Measurements from ENCODE around the gene ERC1. TPM values are rescaled to one million over a fixed set of nuclear protein-coding genes. Genes with fewer than 3 reads are reported as not detected.
"Not testable (repeated sequence)": the region's sequence is repeated elsewhere in the genome, so short reads cannot be mapped to it uniquely, and the experiment has no call there.

ERC1 gene
- total and polyA plus RNA-seq, 5 experiments from 2014 or later = 14.0 to 51.9 (median 22.5) TPM

DNA sequence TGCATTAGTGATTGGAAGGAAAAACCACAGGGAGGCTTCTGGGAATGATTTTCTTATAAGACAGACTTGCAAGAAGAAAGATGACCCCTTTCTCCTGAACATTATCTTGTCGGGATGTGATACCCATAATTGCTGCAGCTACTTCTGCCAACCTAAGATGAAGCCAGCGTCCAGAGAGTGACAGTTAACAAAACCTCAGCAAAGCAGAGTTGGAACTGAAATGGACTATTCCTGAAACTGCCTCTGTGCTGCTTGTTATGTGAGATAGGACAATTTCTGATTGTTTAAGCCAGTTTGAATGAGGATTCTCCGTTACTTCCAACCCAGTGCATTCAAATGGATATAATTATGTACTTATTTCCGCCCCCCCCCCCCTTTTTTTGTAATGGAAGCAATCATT lies 204.5 kb downstream of the ERC1 start:
- H3K27me3 Mint-ChIP-seq = no peaks in the 10 kb centered on the region
- H3K27ac Mint-ChIP-seq = no peak overlapping the region
- no peak for DNase-seq
- no peak for ATAC-seq
- H3K4me1 Mint-ChIP-seq = no peaks in the 10 kb centered on the region
- H3K4me3 Mint-ChIP-seq = no peak overlapping the region
- POLR2A ChIA-PET = no interaction called here
- peaks cover 0 to 10% (median 0%) of the 10 kb centered on the region in 9 donors for H3K9me3 Mint-ChIP-seq
- H3K36me3 Mint-ChIP-seq = peaks cover 9 to 71% (median 44%) of the 10 kb centered on the region in 3 donors

DNA sequence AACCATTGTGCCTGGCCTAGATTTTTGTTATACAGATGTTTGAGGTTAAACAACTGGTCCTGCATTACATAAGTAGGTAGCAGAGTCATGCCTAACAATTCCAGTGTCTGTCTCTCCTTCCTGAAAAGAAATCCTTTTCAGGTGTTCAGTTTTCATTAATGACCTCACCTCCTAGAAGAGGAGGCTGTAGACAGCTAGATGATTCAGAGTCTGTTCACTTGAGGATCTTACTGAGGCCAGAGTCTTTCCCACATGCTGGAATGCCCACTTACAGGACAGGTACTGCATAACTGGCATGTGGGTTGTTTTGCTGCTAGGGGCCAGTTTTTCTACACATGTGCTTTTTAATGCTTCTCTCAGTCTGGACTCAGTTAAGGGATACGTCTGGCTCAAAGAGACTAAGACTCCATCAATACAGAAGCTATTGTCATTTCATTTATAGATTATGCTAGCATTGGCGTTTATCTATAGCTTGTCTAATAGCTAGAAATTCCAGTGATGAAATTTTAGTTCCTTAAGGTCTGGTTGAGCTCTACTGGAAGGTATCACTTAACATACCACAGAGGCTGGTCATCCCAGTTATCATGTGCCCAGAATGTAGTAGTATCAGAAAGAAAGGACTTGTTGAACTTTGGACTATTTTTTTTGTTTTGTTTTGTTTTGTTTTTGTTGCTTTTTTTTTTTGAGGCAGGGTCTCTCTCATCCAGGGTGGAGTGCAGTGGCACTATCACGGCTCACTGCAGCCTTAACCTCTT lies 206.4 kb downstream of the ERC1 start:
- POLR2A ChIA-PET = no interaction called here
- Mint-ChIP-seq H3K4me3 (no peak overlapping the region), H3K27me3 (no peaks in the 10 kb centered on the region), H3K4me1 (peaks cover 0 to 8% (median 7%) of the 10 kb centered on the region in 4 donors), H3K27ac (no peak overlapping the region), H3K36me3 (peaks cover 9 to 54% (median 33%) of the 10 kb centered on the region in 3 donors), H3K9me3 (peaks cover 0 to 10% (median 0%) of the 10 kb centered on the region in 9 donors)
- DNase-seq (no peak), ATAC-seq (no peak)

DNA sequence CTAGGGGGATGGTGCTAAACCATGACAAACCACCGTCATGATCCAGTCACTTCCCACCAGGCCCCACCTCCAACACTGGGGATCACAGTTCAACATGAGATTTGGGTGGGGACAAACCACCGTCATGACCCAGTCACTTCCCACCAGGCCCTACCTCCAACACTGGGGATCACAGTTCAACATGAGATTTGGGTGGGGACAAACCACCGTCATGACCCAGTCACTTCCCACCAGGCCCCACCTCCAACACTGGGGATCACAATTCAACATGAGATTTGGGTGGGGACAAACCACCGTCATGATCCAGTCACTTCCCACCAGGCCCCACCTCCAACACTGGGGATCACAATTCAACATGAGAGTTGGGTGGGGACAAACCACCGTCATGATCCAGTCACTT lies 207.8 kb downstream of the ERC1 start:
- POLR2A ChIA-PET, DNase-seq, ATAC-seq, H3K4me3 Mint-ChIP-seq, H3K4me1 Mint-ChIP-seq, H3K27me3 Mint-ChIP-seq: not testable (repeated sequence)
- peak overlapping the region in 1 of 10 donors; percentile 21 for H3K27ac Mint-ChIP-seq
- H3K9me3 Mint-ChIP-seq = peaks cover 0 to 10% (median 0%) of the 10 kb centered on the region in 9 donors
- H3K36me3 Mint-ChIP-seq = peaks cover 9 to 46% (median 33%) of the 10 kb centered on the region in 3 donors

- Mint-ChIP-seq H3K36me3 (peaks cover 9 to 42% (median 32%) of the 10 kb centered on the region in 3 donors), H3K27me3 (no peaks in the 10 kb centered on the region), H3K4me1 (peaks cover 0 to 8% (median 7%) of the 10 kb centered on the region in 4 donors), H3K4me3 (no peak overlapping the region), H3K9me3 (peaks cover 0 to 10% (median 0%) of the 10 kb centered on the region in 9 donors), H3K27ac (no peak overlapping the region)
- DNase-seq (no peak), ATAC-seq (no peak)
- POLR2A ChIA-PET = interaction anchor here (0.7 kb wide), 1 partner anchor 69 kb away, joined by 4 read pairs; no protein-coding TSS in a partner anchor
These were observed 208.7 kb downstream of the ERC1 start for GRCh38 chr12:1199700-1200099.

DNA sequence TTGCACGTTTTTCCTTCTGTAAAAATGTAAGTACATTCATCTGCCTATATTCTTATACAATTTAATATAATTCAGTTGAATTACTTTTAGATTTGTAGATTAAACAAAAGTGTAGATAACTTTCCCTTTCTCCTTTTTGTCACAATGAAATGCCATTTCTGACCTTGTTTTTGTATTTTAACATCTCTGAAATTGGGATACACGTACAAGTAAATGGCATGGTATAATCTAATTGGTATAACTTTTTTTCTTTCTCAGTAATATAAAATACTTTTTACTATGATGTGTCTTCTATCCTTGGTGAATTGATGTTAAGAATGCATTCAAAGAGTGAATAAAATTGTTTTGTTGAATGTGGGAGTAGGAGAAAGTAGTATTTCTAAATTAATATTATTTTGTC lies 210.0 kb downstream of the ERC1 start:
- Mint-ChIP-seq H3K36me3 (peaks cover 9 to 31% (median 20%) of the 10 kb centered on the region in 3 donors), H3K9me3 (peaks cover 0 to 10% (median 0%) of the 10 kb centered on the region in 9 donors), H3K27me3 (no peaks in the 10 kb centered on the region), H3K4me3 (no peak overlapping the region), H3K27ac (no peak overlapping the region), H3K4me1 (peaks cover 0 to 14% (median 7%) of the 10 kb centered on the region in 4 donors)
- no peak for DNase-seq
- POLR2A ChIA-PET = no interaction called here
- no peak for ATAC-seq

- Mint-ChIP-seq H3K4me1 (peaks cover 0 to 19% (median 7%) of the 10 kb centered on the region in 4 donors), H3K36me3 (peaks cover 5 to 23% (median 18%) of the 10 kb centered on the region in 3 donors), H3K27me3 (no peaks in the 10 kb centered on the region), H3K27ac (peak overlapping the region in 8 of 10 donors; percentile 4 to 66 (median 44)), H3K4me3 (no peak overlapping the region), H3K9me3 (peaks cover 0 to 10% (median 0%) of the 10 kb centered on the region in 9 donors)
- DNase-seq (no peak), ATAC-seq (no peak)
- POLR2A ChIA-PET = no interaction called here
These were observed 210.9 kb downstream of the ERC1 start for GRCh38 chr12:1201886-1202285.

DNA sequence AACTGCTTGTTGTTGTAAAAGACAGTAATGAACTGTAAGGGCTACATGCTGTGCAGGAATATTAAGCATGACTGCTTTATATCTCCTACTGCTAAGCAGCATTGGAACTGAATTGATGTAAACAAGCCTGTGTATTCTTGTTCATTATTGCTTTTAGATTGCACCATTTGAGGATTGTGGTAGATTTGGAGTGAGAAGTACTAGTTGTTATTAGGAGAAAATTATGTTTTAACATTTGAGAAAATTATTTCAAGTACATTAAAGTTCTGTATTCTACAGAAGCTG lies 212.7 kb downstream of the ERC1 start:
- no peaks in the 10 kb centered on the region for H3K27me3 Mint-ChIP-seq
- H3K36me3 Mint-ChIP-seq = peaks cover 0 to 15% (median 3%) of the 10 kb centered on the region in 3 donors
- no peak overlapping the region for H3K4me3 Mint-ChIP-seq
- POLR2A ChIA-PET = no interaction called here
- H3K27ac Mint-ChIP-seq = no peak overlapping the region
- peaks cover 0 to 2% (median 0%) of the 10 kb centered on the region in 9 donors for H3K9me3 Mint-ChIP-seq
- DNase-seq = no peak
- no peak for ATAC-seq
- peaks cover 0 to 22% (median 7%) of the 10 kb centered on the region in 4 donors for H3K4me1 Mint-ChIP-seq

- ATAC-seq = peak; percentile 93 to 95
- H3K4me3 Mint-ChIP-seq = no peak overlapping the region
- POLR2A ChIA-PET = interaction anchor here (1.1 kb wide), 1 partner anchor 86 kb away, joined by 3 read pairs; no protein-coding TSS in a partner anchor
These were observed 213.6 kb downstream of the ERC1 start for GRCh38 chr12:1204581-1205121.

GRCh38 chr12:1205512-1206060 lies 214.6 kb downstream of the ERC1 start:
- Mint-ChIP-seq H3K4me1 (peaks cover 0 to 22% (median 7%) of the 10 kb centered on the region in 4 donors), H3K27me3 (no peaks in the 10 kb centered on the region), H3K9me3 (no peaks in the 10 kb centered on the region), H3K27ac (peak overlapping the region in 3 of 10 donors; percentile 36 to 56 (median 39)), H3K36me3 (peaks cover 0 to 24% (median 2%) of the 10 kb centered on the region in 3 donors), H3K4me3 (peak overlapping the region in 3 of 10 donors; percentile 39 to 55 (median 46))
- POLR2A ChIA-PET = no interaction called here
- no peak for DNase-seq
- no peak for ATAC-seq

More at GRCh38 chr12:1204581-1205121, 213.6 kb downstream of the ERC1 start:
- H3K27me3 Mint-ChIP-seq = no peaks in the 10 kb centered on the region
- H3K4me1 Mint-ChIP-seq = peaks cover 0 to 22% (median 7%) of the 10 kb centered on the region in 4 donors
- peaks cover 0 to 2% (median 0%) of the 10 kb centered on the region in 9 donors for H3K9me3 Mint-ChIP-seq
- H3K27ac Mint-ChIP-seq = no peak overlapping the region
- H3K36me3 Mint-ChIP-seq = peaks cover 0 to 19% (median 2%) of the 10 kb centered on the region in 3 donors
- peak in 4 of 10 donors; percentile 10 to 61 (median 53) for DNase-seq

DNA sequence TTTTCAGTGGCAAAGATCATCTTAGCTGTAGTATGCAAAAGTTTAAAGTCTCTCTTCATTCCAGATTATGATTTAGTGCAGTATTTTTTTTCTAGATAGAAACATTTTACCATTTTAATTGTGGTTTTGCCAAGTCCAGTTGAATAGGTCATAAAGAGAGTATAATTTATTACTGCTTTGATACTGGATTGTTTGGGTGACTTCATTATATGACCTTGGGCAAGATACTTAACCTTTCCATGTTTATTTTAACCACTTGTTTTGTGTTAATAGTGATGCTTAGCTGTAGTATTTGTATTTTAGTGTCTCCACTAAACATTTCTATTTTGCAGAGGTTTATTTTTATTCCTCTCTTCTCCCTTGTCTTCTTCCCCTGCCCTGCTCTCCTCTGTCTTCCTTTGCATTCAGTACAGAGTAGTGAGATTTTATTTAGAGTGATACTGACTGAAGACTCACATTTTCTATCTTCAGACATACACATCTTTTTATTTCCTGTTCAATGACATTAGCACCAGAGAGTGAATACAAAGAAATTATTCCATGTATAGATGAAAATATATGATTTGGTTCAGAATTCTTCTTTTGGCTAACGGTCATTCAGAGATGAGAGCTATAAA lies 215.2 kb downstream of the ERC1 start:
- Mint-ChIP-seq H3K27me3 (no peaks in the 10 kb centered on the region), H3K4me1 (peaks cover 0 to 22% (median 7%) of the 10 kb centered on the region in 4 donors), H3K9me3 (no peaks in the 10 kb centered on the region), H3K27ac (peak overlapping the region in 3 of 10 donors; percentile 44 to 70 (median 61)), H3K4me3 (peak overlapping the region in 1 of 10 donors; percentile 0), H3K36me3 (peaks cover 0 to 24% (median 2%) of the 10 kb centered on the region in 3 donors)
- ATAC-seq = no peak
- POLR2A ChIA-PET = no interaction called here
- DNase-seq = no peak

- Mint-ChIP-seq H3K27me3 (no peaks in the 10 kb centered on the region), H3K4me3 (no peak overlapping the region), H3K4me1 (peaks cover 0 to 15% (median under 1%) of the 10 kb centered on the region in 4 donors), H3K9me3 (no peaks in the 10 kb centered on the region), H3K27ac (no peak overlapping the region), H3K36me3 (peaks cover 0 to 27% (median 2%) of the 10 kb centered on the region in 3 donors)
- POLR2A ChIA-PET = no interaction called here
- DNase-seq = no peak
- no peak for ATAC-seq
These were observed 216.3 kb downstream of the ERC1 start for GRCh38 chr12:1207276-1207675.

DNA sequence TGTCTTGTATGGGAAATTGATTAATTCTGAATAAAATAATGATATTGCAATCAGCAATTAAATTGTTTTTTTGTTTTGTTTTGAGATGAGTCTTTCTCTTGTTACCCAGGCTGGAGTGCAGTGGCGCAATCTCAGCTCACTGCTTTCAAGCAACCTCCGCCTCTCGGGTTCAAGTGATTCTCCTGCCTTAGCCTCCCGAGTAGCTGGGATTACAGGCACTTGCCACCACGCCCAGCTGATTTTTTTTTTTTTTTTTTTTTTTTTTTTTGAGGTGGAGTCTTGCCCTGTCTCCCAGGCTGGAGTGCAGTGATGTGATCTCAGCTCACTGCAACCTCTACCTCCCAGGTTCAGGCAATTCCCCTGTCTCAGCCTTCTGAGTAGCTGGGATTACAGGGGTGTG lies 217.7 kb downstream of the ERC1 start:
- not testable (repeated sequence) for H3K9me3 Mint-ChIP-seq, ATAC-seq, H3K27ac Mint-ChIP-seq, H3K27me3 Mint-ChIP-seq, DNase-seq, H3K4me3 Mint-ChIP-seq
- POLR2A ChIA-PET = interaction anchor here (0.6 kb wide), 1 partner anchor 40 kb away, joined by 5 read pairs; no protein-coding TSS in a partner anchor
- H3K4me1 Mint-ChIP-seq = peaks cover 0 to 15% (median 0%) of the 10 kb centered on the region in 4 donors
- peaks cover 0 to 32% (median 5%) of the 10 kb centered on the region in 3 donors for H3K36me3 Mint-ChIP-seq
